ENCODE data around the gene WNT6.

The WNT6 gene

DNA sequence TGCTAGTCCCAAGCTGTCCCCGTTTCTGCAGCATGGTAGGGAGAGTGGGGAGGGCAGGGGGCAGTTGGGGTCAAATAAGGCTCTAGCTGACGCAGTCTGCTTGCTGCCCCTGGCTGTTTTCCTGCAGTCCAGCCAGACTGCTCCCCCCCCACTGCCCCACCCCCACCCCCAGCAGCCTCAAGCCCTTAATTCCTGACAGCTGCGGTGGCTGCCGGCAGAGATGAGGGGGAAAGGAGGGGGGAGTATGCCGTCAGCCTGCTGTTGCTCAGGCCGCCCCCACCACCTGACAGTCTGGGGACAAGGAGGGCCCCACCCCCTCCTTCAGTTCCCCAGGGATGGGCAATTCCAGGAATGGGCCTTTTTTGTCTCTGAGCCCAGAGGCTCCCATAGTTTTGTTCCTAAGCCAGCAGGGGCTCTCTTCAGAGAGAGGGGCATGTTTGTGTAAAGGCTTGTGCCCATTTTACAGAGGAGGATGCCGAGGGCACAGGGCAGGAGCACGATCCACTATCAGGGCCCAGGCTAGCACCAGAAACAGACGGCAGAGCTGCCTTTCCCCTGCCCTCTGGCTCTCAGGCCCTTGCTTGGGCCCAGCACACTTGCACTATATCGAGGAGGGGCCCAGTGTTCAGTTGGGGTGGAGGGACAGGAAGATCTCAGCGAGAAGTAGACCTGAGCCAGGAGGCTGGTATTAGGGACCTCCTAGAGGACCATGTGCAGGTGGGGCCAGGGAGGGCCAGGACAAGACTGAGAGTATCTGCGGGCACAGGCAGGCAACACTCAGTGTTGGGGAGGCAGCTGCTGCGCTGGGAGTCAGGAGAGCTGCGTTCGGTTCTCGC lies 19.5 kb downstream of the WNT6 start:
- no peak for FAIRE-seq

GRCh38 chr2:218879776-218880101 lies 20.1 kb downstream of the WNT6 start:
- FAIRE-seq, result no peak

GRCh38 chr2:218880102-218880858 lies 20.7 kb downstream of the WNT6 start, which contains the start of gene WNT10A:
TSS of gene WNT10A (plus strand) at chr2:218880852. CDS start at chr2:218880996, 144 bp downstream.
- FAIRE-seq, result no peak

- FAIRE-seq, result no peak
Observed at GRCh38 chr2:218880859-218881594, 21.4 kb downstream of the WNT6 start.

DNA sequence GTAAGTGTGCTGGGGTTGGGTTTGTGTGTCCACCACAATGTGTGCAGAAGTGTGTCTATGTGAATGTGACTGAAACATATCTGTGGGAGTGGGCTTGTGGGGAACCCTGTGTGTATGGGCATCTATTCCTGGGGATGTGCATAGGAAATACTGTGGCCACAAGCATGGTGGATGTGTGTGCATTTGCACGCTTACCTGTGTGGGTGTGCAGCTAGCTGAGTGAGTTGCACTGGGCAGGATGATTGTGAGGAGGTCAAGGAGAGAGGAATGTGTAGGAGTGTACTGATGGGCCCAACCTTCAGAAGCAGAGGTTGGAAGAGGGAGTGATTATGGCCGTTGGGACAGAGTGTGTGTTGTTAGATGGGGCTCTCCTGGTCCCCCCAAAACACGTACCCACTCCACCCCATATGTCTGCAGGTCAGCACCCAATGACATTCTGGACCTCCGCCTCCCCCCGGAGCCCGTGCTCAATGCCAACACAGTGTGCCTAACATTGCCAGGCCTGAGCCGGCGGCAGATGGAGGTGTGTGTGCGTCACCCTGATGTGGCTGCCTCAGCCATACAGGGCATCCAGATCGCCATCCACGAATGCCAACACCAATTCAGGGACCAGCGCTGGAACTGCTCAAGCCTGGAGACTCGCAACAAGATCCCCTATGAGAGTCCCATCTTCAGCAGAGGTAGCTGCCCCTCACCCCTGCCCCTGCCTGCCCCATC lies 22.3 kb downstream of the WNT6 start:
- no peak for FAIRE-seq

GRCh38 chr2:218882461-218882816 lies 22.8 kb downstream of the WNT6 start:
- FAIRE-seq, result no peak

DNA sequence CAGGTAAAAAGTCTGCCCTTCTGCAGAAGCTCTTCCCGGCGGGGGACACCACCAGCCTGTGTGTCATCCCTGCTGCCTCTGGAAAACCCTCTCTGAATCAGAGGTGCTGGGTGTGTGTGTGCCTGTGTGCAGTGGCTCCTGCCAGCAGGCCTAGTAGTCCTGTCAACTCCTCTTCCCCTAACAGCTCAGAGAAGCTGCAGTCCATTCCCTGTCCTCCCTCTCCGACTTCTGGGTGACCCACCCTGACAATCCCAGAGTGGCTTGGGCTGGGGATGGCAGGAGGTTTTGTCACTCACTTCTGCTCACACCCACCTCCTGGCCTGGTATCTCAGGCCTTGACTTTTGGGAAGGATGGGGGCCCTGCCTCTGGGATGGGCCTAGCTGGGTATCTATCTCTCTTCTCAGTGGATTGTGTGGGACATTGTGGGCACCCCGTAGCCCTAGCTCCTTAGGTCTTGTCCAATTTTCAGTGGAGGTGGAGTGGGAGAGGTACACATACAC lies 23.3 kb downstream of the WNT6 start:
- FAIRE-seq, result no peak

GRCh38 chr2:218883491-218884490 lies 24.2 kb downstream of the WNT6 start:
- no peak for FAIRE-seq

GRCh38 chr2:218884519-218884918 lies 24.9 kb downstream of the WNT6 start:
- FAIRE-seq, result no peak

DNA sequence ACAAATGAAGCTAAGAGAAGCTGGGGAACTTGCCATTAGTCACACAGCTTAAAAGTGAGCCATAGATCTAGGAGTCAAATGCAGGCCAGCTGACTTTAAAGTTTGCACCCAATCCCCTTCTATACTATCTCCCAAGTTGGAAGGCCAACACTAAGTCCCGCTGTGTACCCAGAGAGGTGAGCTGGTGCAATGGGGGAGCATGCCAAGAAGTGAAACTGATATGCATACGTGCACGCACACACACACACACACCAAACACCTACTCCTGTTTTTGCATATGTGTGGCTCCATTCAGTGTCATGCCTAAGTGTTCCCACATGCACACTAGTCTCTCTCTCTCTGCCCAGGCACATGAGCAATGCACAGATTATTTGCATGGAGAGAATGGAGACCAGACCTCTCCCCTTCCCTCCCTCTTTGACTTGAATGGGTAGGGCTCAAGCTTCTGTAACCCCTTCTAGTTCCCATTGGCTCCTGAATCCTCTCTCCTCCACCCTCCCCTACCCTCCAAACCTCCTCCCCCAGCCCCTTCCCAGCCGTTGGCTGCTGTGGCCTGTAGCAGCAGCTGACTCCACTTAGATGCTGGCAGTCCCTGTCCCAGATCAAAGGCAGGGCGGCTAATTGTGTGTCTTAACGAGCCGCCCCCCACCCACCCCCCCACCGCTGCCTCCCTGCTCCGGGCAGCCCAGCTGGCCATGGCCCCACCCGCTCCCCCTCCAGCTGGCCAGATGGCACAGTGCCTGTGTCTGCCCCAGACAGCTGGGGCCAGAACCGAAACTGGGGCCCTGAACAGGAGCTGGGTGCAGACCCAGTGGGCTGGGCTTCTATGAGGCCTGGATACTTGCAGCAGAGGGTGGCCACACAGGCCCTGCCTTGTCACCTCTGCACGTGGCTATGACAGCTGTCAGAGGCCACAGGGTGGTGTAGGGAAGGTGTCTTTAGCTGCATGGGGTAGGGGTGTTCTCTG lies 26.7 kb downstream of the WNT6 start:
- FAIRE-seq, result no peak

DNA sequence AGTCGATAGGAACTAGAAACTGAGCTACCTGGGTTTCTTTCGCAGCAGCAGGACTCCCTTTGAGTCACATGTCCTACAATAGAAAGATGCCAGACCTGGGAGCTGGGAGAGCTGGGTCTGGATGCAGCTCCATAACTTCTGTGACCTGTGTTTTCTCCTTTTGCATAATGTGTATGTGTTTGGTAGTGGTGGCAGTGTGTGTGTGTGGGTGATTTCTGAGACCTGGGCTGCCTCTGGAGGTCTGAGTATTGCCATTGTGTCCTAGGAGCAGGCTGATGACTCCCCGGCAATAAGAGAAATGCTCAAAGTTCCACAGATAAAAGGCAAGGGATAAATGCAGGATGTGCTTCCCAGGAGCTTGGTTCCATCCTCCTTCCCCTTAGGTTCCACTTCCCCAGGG lies 27.5 kb downstream of the WNT6 start:
- no peak for FAIRE-seq

DNA sequence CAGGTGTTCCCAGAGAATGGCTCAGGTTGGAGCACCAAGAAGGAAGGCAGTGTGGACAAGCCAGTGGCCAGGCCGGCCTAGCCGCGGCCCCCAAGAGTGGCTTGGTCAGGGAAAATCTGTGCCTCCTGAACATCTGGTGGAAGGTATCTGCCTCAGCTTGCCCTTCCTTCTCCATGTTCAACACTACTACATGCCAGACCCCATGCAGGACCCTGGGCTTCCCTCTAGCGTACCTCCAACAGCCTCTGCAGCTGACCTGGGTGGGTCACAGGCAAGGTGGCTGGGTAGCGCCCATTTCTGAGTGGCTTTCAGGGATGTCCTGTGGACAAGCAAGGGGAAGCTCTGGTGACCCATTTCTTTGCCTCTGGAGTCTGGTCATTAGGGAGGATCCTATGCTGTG lies 28.7 kb downstream of the WNT6 start:
- no peak for FAIRE-seq

DNA sequence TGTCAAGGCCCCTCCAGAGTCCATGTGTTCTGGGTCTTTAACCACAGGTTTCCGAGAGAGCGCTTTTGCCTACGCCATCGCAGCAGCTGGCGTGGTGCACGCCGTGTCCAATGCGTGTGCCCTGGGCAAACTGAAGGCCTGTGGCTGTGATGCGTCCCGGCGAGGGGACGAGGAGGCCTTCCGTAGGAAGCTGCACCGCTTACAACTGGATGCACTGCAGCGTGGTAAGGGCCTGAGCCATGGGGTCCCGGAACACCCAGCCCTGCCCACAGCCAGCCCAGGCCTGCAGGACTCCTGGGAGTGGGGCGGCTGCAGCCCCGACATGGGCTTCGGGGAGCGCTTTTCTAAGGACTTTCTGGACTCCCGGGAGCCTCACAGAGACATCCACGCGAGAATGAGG lies 30.3 kb downstream of the WNT6 start:
- FAIRE-seq, result no peak

- FAIRE-seq, result no peak
Observed at GRCh38 chr2:218890369-218890768, 30.8 kb downstream of the WNT6 start.

DNA sequence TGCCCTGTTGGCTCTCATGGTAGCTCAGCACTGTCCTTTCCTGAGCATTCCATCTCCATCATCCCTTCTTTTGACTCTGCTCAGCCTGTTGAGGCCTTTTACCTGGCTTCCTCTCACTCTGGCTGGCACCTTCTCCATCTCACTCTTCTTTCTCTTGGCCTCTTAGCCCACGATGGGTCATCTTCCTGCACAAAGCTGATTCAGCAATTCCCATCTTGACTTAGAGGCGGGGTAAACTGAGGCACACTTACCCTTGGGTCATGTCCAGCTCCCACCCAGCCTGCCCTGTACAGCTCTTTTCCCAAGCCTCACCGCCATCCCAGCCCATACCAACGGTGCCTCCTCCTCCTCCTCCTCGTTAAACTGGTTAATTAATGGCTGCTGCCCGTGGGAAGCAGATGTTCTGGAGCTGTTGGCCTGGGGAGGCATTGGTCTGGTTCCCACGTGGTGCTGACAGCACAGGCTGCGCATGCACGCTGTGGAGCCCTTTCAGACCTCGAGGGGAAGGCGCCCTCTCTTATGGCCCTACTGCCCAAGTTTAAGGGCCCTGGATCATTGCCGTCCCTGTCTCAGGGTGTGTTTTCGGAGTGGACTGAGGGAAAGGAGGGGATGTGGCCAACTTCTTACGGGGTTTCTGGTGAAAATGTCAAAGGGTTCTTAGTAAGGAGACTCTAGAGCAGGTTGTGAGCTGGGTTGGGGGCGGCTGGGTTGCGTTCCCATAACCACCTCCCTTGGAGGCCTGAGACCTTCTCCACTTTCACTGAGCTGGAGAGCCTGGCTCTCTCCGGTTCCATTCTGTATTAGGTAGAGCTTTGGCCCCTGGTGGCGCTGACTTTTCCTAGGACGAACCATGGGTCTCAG lies 31.9 kb downstream of the WNT6 start:
- no peak for FAIRE-seq

DNA sequence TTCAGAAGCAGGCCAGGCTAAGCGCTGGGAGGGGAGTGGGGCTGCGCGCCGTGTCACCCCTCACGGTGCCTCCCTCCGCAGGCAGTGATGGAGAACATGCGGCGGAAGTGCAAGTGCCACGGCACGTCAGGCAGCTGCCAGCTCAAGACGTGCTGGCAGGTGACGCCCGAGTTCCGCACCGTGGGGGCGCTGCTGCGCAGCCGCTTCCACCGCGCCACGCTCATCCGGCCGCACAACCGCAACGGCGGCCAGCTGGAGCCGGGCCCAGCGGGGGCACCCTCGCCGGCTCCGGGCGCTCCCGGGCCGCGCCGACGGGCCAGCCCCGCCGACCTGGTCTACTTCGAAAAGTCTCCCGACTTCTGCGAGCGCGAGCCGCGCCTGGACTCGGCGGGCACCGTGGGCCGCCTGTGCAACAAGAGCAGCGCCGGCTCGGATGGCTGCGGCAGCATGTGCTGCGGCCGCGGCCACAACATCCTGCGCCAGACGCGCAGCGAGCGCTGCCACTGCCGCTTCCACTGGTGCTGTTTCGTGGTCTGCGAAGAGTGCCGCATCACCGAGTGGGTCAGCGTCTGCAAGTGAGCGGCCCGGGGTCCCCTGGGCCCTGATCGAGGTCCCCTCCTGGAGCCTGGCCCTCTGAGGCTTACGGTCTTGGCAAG lies 33.2 kb downstream of the WNT6 start:
- no peak for FAIRE-seq

DNA sequence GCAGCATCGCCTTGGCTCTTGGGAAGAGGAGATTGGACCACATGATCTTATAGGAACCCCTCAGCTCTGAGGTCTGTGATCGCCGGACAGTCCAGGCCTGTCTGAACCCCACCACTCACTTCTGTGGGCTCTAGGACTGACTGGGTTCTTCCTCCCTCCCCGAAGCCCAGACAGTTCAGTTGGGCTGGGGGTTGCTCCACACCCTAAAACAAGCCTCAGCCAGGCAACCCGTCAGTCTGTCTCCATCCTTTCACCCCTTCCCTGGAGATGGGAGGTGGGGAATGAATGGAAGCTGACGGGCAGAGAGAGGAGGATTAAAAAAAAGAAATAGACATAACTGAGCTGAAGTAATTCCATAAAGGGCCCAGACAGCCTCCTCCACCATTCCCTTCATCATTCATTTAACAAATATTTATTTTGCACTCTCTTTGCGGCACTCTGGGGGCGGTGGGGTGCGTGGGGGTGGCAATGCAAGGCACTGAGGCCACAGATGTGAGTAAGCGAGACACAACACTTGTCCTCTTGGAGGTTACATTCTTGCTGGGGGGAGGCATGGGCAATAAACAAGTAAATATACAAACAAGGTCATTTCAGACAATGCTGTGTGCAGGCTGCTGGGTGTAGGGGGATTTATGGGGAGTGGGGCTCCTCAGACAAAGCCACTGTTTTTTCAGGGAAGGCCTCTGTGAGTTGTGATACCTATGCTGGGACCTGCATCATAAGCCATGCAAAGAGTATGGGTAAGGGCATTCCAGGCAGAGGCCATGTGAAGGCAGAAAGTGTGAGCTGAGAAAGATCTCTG lies 33.9 kb downstream of the WNT6 start:
- no peak for FAIRE-seq

Data from A204.1 (cell line).